ENCODE data around the gene LYPD4.

Gene LYPD4

GRCh38 chr19:41850381-41850780 lies 5.9 kb upstream of the LYPD4 start:
- no peak for DNase-seq

GRCh38 chr19:41849067-41849466 lies 4.6 kb upstream of the LYPD4 start:
- DNase-seq = no peak

GRCh38 chr19:41848666-41849065 lies 4.2 kb upstream of the LYPD4 start:
- DNase-seq = no peak

GRCh38 chr19:41847351-41848105 lies 3.0 kb upstream of the LYPD4 start:
- DNase-seq = no peak

- no peak for DNase-seq
Measured at GRCh38 chr19:41845051-41845590, 638 bp upstream of the LYPD4 start.

DNA sequence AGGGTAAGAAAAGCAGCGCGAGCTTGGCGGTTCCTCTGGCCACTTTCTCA lies 343 bp upstream of the LYPD4 start, which contains the start of gene DMRTC2:
TSS of gene DMRTC2 (plus strand) at position 42 of the 50 bp plus-strand sequence. CDS start 2,387 bp downstream, outside the sequence.
- DNase-seq = no peak

DNA sequence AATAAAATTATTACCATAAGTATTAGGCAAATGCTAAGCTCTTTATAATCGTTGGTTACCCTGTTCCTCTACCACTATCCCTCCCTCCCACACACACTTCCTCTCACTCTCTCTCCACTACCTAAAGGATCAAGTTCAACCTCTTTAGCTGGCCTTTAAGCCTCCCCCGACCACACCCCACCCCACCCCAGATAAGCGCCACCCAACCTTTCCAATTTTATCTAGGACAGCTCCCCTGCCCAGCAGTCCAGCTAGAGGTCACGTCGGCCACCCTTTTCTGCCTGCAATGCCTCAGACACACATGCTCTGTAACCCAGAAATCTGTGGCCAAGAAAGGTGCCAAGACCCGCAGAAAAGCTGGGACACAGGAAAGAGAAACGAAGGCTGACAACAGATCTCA lies 1.1 kb downstream of the LYPD4 start:
- no peak for DNase-seq

GRCh38 chr19:41839211-41839610 lies 5.3 kb downstream of the LYPD4 start:
- DNase-seq = no peak

DNA sequence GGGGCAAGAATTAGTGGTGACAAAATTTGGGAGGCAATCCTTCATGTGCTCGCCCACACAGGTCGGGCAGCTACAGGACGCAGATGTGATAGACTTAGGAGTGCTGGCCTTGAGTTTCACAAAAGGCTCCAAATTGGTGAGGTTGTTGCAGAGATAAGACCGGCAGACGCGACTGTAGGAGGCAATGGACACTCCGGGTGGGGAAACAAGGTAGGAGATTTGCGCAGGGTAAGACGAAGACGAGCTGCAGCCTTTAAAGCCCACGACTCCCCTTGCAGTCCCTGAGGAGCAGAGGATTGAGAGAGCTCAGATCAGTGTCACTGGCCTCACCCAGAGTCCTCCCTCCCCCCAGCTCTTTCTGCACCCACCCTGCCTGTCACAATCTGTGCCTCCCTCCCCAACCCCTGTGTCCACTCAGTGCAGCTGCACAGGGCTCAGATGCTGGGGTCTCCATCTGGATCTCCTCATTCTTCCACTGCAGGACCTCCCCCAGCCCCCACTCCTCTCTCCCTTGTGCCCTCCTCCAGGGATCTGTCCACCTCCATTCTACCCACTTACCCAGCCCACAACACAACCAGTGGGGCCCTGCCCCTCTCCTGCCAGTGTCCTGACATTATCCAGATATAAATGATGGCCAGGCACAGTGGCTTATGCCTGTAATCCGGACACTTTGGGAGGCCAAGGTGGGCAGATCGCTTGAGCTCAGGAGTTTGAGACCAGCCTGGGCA lies 6.3 kb downstream of the LYPD4 start:
- no peak for DNase-seq

DNA sequence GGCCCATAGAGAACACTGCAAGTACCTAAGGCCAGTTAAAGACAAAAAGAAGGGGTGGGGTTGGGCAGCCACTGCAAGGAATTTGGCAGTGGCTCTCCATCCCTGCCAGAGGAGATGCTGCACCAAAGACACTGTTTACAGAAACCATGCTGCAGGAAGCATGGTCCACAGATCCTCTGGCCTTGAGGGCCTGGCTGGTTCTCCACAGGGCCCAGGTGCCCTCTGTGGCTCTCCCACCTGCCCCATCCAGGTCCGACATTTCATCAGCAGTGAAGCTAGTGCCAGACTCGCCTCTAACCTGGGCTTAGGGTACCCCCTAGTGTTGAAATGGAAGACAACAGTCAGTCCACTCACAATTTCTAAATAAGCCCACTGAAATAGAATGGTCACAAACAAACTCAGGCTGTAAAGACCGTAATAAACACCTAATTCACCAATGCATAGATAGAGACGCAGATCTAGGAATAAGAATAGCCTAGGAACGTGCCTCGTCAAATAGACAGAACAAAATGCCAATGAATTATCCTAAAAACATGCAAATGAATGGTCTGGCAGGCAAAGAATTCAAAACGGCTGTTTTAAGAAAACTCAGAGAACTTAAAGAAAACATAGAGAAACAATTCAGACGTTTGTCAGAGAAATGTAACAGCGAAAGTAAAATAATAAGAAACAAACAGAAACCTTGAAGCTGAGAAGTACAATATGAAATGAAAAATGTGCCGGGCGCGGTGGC lies 23.3 kb downstream of the LYPD4 start:
- peak; percentile 65 to 72 for DNase-seq

DNA sequence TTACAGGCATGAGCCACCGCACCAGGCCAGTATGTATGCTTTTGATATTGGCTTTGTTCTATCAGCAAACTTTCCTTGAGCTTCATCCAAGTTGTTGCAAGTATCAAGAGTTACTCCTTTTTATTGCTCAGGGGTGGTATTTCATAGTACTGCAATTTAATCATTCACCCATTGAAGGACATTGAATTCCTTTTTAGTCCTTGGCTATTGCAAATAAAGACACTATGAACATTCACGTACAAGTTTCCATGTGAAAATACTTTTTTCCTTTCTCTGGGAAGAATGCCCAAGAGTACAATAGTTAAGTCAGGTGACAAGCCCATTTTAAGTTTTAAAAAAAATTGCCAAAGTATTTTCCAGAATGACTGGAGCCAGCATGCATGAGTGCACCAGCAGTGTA lies 27.7 kb downstream of the LYPD4 start:
- no peak for DNase-seq

- no peak for DNase-seq
Measured at GRCh38 chr19:41815301-41815700, 29.2 kb downstream of the LYPD4 start.

DNA sequence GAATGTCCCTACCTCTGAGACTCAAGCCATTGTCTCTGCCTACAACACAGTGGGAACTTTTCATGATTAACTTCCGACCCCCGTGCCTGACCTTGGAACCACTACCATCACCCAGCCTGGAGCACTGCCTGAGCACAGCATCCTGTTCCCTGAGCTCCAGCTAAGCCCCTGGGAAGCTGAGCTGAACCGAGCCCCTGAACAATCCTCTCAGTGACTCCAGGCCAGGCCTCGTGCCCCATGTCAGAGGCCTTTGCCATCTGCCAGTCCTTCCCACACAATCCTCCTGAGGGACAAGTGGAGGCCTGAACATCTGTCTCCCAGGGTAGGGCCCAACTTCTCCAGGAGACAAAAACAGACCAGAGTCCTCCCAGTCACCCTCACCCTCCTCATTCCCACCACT lies 30.6 kb downstream of the LYPD4 start:
- no peak for DNase-seq

- DNase-seq = no peak
Measured at GRCh38 chr19:41811981-41812380, 32.5 kb downstream of the LYPD4 start.

DNA sequence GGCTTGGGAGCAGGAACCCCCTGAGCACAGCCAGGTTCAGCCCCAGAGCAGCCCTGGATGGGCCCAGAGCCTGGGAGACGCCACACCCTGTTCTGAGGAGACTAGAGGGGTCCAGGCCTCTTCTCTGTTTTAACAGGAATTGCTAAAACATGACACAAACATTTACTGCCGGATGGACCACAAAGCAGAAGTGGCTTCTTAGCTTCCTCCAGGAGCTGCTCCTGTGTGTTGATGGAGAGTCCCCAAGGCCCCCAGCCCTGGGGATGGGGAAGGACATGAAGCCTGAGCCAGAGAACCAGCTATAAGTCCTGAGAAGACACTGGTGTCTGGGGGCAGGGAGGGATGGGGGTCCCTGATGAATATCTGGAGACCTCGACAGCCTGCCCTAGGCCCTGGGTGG lies 33.4 kb downstream of the LYPD4 start:
- peak; percentile 74 to 84 for DNase-seq

DNA sequence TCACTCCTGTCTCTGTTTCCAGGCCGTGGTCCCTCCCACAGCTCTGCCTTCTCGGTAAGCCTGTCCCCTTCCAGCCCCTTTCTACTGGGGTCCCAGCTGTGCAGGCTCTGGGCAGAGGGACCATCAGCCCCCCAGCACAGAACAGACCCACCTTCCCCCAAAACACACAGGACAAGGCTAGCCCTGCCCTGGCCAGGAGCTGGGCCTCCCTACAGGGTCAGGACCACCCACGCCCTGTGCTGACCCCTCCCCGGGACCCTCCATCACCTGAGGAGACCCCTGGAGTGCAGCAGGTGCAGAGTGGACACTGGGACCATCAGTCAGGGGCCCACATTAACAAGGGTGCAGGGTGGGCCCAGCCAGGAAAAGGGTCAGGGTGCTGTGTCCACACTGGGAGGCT lies 34.2 kb downstream of the LYPD4 start:
- DNase-seq = no peak

DNA sequence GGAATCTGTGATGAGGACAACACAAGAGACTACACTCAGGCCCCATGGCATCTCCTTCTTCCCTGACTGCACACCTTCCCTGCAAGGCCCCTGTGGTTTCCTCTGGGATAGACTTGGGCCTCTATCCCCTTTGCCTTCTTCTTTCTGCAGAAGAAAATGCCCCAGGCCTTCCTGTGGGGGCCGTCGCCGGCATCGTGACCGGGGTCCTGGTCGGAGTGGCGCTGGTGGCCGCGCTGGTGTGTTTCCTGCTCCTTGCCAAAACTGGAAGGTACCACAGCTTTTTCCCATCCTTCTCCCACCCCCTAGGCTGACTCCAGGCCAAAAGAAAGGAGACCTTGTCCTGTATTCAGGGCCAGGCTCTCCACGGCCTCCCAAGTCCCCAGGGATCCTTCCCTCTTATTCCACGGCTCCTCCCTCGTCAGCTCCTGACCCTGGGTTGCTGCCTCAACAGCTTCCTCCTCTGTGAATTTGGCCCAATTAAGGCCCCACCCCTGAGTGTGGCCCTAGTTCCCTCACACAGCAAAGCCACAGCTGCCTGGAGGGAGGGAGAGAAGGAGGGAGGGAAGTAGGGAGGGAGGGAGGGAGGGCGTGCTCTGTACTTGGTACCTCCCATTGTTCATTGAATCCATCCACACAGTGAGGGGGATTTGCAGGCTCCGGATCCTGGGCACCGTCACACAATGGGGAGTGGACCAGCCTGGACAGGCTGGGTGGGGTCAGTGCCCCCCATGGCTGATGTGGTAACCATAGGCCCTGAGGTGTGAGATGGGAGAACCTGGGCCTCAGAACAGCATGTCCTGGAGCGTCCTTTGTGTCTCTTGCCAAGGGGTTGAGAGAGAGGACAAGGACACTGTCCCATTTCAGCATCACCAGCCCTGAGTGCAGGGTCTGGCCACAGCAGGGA lies 35.6 kb downstream of the LYPD4 start:
- DNase-seq = peak; percentile 71 to 81

DNA sequence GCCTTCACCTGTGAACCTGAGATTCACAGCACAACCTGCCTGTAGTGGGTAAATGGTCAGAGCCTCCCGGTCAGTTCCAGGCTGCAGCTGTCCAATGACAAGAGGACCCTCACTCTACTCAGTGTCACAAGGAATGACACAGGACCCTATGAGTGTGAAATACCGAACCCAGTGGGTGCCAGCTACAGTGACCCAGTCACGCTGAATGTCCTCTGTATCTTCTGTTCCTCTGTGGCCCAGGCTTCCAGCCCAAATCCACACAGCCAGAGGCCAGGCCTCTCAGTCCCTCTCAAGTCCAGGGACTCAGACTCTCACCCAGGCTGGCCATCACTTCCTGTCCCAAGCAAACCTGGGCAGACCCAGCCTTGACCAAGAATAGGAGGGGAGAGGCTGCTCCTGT lies 37.3 kb downstream of the LYPD4 start:
- no peak for DNase-seq

DNA sequence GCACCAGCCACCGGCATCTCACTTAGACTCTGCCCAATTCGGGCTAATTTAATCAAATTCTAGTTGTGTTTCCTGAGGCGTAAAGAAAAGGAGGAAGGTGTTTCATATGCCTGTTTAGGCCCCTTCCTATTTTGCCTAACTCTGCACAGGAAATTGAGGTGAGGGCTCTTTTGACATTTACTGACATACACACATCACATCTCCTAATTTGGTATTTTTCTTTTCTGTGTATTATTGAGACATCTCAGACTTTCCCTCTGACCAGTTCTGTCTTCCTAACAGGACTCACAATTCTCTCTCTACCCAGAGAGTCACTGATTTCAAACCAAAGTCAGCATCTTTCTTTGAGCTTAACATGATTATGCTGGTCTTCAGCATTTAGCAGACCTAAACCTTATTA lies 40.1 kb downstream of the LYPD4 start:
- DNase-seq = no peak

GRCh38 chr19:41802770-41803169 lies 41.7 kb downstream of the LYPD4 start:
- DNase-seq = no peak

DNA sequence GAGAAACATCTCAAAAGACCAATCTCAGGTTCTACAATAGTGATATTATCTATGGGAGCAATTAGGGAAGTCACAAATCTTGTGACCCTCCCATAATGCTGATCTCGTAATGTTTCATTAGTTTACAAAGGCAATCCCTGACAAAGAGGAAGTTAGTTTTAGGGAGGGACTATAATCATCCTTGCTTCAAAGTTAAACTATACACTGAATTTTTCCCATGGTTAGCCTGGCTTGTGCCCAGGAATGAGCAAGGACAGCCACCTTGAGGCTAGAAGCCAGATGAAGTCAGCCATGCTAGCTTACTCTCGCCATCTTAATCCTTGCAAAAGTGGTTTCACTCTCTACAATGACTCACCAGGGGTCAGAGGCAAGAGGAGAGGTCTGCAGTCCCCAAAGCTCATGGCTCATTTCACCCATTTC lies 42.7 kb downstream of the LYPD4 start:
- peak; percentile 80 to 95 for DNase-seq

- DNase-seq = no peak
Measured at GRCh38 chr19:41801031-41801430, 43.5 kb downstream of the LYPD4 start.

Measured in inflammatory macrophage (primary cell).